RWPE1 (cell line): Measurements from ENCODE around the gene ZNF326.

Experiments
- CTCF ChIA-PET: fragments of 350-600 bp; sonication (Branson Sonifier 250); formaldehyde crosslinking; extraction: SDS; loops from one replicate; lab custom pipeline; 2021; lab: Yijun Ruan, JAX
- POLR2A ChIA-PET: fragments of 400-600 bp; formaldehyde crosslinking; extraction: SDS; loops from one replicate; lab custom pipeline; 2020; ENCODE audit warnings: antibody characterized with exemption; ENCODE audit not compliant: low non-redundant PET; lab: Yijun Ruan, JAX
- DNase-seq: peaks from one replicate; pipeline ENCODE4 v3.0.0; 2012; ENCODE audit warnings: low spot score
- H3K27ac ChIP-seq: fragments of 450-650 bp; 2 replicates; pipeline ENCODE4 v1.5.1; 2017
- TF ChIP-seq, protein P1 (sequence below): fragments of 450-650 bp; conservative IDR thresholded peaks from 2 replicates; pipeline ENCODE4 v1.5.1; 2017; ENCODE audit warnings: low read depth, mild to moderate bottlenecking

Gene ZNF326

DNA sequence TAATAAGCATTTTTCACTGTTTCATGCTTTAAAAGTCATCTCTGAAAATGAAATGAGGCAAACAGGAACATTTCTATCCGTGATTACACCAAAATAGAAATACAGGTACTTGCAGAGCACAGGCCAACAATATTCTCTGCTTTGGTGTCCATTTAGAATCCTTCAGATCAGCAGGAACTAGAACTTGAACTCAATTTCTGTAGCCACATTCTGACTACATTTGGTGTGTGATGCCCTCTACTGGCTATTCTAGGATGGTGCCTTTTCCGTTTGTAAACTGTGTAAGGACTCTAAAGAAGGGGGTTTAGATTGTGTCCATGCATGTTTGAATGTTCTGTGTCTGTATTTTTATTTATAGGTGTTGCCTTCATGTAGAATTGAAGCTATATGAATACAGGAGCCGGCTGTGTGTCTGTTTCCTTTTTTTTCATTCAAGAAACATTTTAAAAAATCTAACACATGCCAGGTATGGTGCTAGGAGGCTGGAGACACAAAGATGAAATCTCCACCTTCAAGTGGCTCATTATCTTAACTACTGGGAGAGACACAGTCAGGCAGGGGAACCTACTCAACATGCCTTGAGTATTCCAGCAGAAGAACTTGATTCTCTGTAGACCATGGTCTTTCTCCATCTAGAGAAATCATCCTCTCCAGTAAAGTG, 7.6 kb upstream of the ZNF326 start:
- TF ChIP-seq, protein P1, sequence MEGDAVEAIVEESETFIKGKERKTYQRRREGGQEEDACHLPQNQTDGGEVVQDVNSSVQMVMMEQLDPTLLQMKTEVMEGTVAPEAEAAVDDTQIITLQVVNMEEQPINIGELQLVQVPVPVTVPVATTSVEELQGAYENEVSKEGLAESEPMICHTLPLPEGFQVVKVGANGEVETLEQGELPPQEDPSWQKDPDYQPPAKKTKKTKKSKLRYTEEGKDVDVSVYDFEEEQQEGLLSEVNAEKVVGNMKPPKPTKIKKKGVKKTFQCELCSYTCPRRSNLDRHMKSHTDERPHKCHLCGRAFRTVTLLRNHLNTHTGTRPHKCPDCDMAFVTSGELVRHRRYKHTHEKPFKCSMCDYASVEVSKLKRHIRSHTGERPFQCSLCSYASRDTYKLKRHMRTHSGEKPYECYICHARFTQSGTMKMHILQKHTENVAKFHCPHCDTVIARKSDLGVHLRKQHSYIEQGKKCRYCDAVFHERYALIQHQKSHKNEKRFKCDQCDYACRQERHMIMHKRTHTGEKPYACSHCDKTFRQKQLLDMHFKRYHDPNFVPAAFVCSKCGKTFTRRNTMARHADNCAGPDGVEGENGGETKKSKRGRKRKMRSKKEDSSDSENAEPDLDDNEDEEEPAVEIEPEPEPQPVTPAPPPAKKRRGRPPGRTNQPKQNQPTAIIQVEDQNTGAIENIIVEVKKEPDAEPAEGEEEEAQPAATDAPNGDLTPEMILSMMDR, result peak; percentile 84
- H3K27ac ChIP-seq, result no peak overlapping the region
- peak; percentile 61 for DNase-seq
- ChIA-PET POLR2A (no interaction called here), CTCF (interaction anchor here (0.6 kb wide), 2 partner anchors 130 to 144 kb away, joined by 3 to 5 read pairs; no protein-coding TSS in a partner anchor)

DNA sequence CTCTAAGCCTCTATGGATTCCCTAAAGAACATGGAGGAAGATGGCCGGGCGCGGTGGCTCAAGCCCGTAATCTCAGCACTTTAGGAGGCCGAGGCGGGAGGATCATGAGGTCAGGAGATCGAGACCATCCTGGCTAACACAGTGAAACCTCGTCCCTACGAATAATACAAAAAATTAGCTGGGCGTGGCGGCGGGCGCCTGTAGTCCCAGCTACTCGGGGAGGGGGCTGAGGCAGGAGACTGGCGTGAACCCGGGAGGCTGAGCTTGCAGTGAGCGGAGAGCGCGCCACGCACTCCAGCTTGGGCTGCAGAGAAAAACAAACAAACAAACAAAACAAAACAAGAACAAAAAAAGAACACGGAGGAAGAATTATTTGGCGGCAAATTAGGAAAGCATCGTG, 5.8 kb upstream of the ZNF326 start:
- no peak for DNase-seq
- ChIA-PET CTCF (interaction anchor here (1.8 kb wide), 2 partner anchors 185 to 209 kb away, joined by 6 to 15 read pairs; no protein-coding TSS in a partner anchor), POLR2A (no interaction called here)
- no peak overlapping the region for H3K27ac ChIP-seq
- TF ChIP-seq, protein P1, result no peak

DNA sequence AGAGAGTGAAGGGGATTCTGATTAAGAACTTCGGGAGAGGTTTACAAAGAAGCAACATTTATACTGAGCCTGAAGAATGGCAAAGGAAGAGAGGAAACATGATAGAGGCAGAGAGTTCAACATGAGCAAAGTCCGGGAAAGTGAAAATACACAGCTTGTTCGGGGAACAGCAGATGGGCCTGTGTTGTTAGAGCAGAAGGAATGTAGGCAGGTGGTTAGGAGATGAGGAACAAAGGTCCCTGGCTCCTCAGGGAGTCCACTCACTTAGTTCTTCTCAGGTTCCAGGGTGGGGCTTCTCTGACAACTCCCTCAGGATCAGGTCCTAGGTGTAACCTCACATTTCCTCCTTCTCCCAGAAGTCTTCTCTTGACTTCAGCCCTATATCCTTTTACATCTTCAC, 5.1 kb upstream of the ZNF326 start:
- no peak for DNase-seq
- TF ChIP-seq, protein P1, result no peak
- ChIA-PET POLR2A (no interaction called here), CTCF (interaction anchor here (0.6 to 2.0 kb wide), 4 partner anchors 23 to 209 kb away, joined by 3 to 6 read pairs (median 4); no protein-coding TSS in a partner anchor)
- H3K27ac ChIP-seq, result no peak overlapping the region

DNA sequence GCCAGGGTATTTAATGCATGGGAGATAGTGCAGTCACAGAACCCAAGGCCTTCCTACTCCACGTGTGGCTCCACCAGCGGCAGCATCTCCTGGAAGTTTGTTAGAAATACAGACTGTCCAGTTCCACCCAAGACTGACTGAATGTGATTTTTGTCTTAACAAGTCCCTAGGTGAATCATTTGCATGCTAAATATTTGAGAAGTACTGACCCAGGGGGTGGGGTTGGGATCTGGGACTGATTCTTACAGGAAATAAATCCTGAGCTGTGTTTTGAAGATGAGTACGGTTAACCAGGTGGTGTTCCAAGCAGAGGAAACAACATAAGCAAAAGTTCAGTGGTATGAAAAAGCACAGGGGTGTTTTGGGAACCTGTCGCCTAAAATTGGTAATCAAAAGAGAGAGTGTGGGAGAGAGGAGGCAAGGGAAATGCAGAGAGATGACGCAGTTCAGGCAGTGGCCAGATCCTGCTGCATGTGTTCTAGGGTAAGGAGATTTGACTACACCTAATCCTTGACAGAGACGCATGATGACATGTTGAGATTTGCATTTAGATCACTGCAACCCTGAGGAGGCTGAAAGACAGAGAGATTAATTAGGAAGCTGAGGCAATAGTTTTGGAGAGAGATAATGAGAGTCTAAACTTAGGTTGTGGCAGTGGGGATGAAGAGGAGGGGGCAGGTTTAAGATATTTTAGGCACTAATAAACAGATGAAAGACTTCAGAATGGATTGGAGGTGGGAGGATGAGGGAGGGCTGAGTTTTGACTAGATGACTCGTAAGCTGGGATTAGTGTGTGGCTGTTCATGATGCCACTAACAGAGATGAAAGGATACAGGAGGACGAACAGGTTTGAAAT, 3.7 kb upstream of the ZNF326 start:
- POLR2A ChIA-PET, result no interaction called here
- no peak for DNase-seq
- CTCF ChIA-PET, result interaction anchor here (0.7 to 2.0 kb wide), 3 partner anchors 99 to 211 kb away, joined by 3 to 6 read pairs (median 6); no protein-coding TSS in a partner anchor
- H3K27ac ChIP-seq, result no peak overlapping the region
- TF ChIP-seq, protein P1, result no peak

DNA sequence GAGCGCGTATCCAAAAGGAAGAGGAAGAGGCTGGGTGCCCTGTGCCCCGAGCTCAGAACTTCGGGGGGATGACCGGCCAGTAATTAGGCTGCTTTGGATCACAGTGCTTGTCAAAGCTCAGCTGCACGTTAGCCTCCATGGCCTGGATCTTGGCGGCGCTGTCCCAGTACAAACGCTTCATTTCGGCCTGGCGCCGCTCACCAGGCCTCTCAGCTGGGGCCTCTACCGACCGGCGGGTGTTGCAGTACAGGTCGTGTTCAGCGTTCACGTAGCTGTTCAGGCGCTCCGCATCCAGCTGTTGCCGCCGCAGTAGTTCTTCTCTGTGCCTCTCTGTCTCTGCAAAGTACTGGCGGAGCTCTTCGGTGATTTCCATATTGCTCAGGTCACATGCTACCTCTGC, 1.4 kb upstream of the ZNF326 start:
- TF ChIP-seq, protein P1, result no peak
- ChIA-PET POLR2A (no interaction called here), CTCF (interaction anchor here (0.6 to 1.4 kb wide), 2 partner anchors 9 to 189 kb away, joined by 3 to 4 read pairs; no protein-coding TSS in a partner anchor)
- peak overlapping the region; percentile 94 for H3K27ac ChIP-seq
- no peak for DNase-seq

DNA sequence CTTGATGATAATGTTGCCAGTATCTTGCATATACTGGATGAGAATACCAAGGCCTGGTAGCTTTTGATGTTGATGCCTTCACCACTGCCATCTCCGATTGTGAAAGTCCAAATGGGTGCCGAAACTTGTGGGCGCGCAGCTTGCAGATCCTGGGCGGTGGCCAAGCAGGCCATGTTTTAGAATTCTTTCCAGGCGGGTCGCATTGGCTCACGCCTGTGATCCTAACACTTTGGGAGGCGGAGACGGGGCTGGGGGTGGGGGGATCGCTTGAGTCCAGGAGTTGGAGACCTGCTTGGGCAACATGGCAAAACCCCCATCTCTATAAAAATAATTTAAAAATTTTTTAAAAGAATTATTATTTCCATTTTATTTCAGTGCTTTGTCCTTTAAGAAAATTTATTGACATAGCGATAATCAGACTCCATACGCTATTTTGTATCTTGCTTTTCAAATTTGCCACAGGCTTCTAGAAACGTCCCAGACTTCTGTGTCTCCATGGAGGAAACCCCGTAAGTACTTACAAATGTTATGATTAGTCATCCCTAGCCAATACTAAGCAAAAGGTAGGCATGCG, 592 bp upstream of the ZNF326 start:
- DNase-seq, result no peak
- TF ChIP-seq, protein P1, result no peak
- POLR2A ChIA-PET, result no interaction called here
- CTCF ChIA-PET, result interaction anchor here (0.6 kb wide), 1 partner anchor 10 kb away, joined by 4 read pairs; no protein-coding TSS in a partner anchor
- peak overlapping the region; percentile 94 for H3K27ac ChIP-seq
